ENCODE data around the gene ANAPC7. TPM values are rescaled to one million over a fixed set of nuclear protein-coding genes. Genes with fewer than 3 reads are reported as not detected.
"Not testable (repeated sequence)": the region's sequence is repeated elsewhere in the genome, so short reads cannot be mapped to it uniquely, and the experiment has no call there.

The ANAPC7 gene
- total and polyA plus RNA-seq, 4 donors, result 52.1 to 117 (median 73.7) TPM

GRCh38 chr12:110367181-110367864 lies 36.2 kb downstream of the ANAPC7 start:
- peak overlapping the region; percentile 40 for H3K27ac ChIP-seq (ENCODE audit: low read depth, low read length)

DNA sequence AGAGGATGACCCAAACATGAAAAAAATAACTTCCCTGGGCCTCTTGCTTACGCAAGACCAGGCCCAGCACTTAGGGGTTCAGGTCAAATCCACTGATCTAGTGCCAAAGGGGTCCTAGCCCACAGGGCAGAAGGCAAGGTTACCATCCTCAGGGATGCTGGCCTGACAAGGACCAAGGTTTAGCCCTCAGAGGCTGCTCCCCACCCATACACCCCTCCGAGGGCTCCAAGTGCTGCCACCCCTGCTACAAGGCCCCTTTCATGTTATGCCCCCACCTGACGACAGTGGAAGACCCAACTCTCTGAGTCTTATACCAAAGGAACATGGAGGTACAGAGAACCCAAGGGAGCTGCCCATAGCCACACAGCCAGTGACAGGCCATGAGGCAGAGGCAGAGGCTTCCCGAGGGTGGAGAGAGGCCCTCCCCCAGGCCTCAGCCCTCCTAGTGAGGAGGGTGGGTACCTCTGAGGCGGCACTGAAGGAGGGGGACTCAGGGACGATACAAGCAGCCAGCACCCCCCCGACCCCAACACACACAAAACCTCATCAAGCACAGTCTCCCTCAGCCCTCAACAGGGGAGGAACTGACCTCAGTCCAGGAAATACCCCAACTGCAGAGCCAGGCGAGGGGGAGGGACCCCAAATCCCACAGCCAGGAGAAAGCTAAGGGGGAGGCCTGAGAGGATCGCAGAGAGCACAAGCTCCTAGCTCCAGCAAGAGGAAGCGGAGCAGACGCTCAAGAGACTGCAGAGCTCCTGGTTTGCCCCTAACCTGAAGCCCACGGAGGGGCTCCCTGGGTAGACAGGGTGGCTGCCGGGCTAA lies 37.0 kb downstream of the ANAPC7 start:
- H3K27ac ChIP-seq (ENCODE audit: low read depth, low read length), result peak overlapping the region; percentile 40

More at GRCh38 chr12:110367181-110367864, 36.2 kb downstream of the ANAPC7 start:
- Histone ChIP-seq H3K9me3 (ENCODE audit: control insufficient read depth, insufficient read depth, low read length) (no peaks in the 10 kb centered on the region), H3K4me3 (ENCODE audit: low read depth, low read length) (no peak overlapping the region), H3K4me1 (ENCODE audit: control insufficient read depth, insufficient read depth, low read length) (peaks cover 19% of the 10 kb centered on the region), H3K27me3 (ENCODE audit: control insufficient read depth, insufficient read depth, low read length) (no peaks in the 10 kb centered on the region), H3K36me3 (ENCODE audit: control insufficient read depth, insufficient read depth, low read length) (peaks cover 23% of the 10 kb centered on the region)
- peak in 3 of 6 donors; percentile 13 to 70 (median 65) for DNase-seq (ENCODE audit: low read depth in 4 of 6, low spot score in 6 of 6)
- WGBS (ENCODE audit: insufficient coverage), result 60% methylated on average over 11 of the region's 15 CpGs

GRCh38 chr12:110365489-110366320 lies 37.8 kb downstream of the ANAPC7 start:
- Histone ChIP-seq H3K4me1 (ENCODE audit: control insufficient read depth, insufficient read depth, low read length) (peaks cover 19% of the 10 kb centered on the region), H3K9me3 (ENCODE audit: control insufficient read depth, insufficient read depth, low read length) (no peaks in the 10 kb centered on the region), H3K36me3 (ENCODE audit: control insufficient read depth, insufficient read depth, low read length) (peaks cover 7% of the 10 kb centered on the region), H3K27me3 (ENCODE audit: control insufficient read depth, insufficient read depth, low read length) (no peaks in the 10 kb centered on the region), H3K4me3 (ENCODE audit: low read depth, low read length) (no peak overlapping the region), H3K27ac (ENCODE audit: low read depth, low read length) (peak overlapping the region; percentile 25)
- DNase-seq (ENCODE audit: low read depth in 4 of 6, low spot score in 6 of 6), result no peak
- 79% methylated on average over 5 of the region's 7 CpGs for WGBS (ENCODE audit: insufficient coverage)

More for the DNA sequence above, 37.0 kb downstream of the ANAPC7 start:
- no peak for DNase-seq (ENCODE audit: low read depth in 4 of 6, low spot score in 6 of 6)
- H3K27me3 ChIP-seq (ENCODE audit: control insufficient read depth, insufficient read depth, low read length), result no peaks in the 10 kb centered on the region
- WGBS (ENCODE audit: insufficient coverage), result 84% methylated on average over 9 of the region's 13 CpGs
- no peaks in the 10 kb centered on the region for H3K9me3 ChIP-seq (ENCODE audit: control insufficient read depth, insufficient read depth, low read length)
- H3K36me3 ChIP-seq (ENCODE audit: control insufficient read depth, insufficient read depth, low read length), result peaks cover 15% of the 10 kb centered on the region
- peaks cover 19% of the 10 kb centered on the region for H3K4me1 ChIP-seq (ENCODE audit: control insufficient read depth, insufficient read depth, low read length)
- no peak overlapping the region for H3K4me3 ChIP-seq (ENCODE audit: low read depth, low read length)

- H3K4me3 ChIP-seq (ENCODE audit: low read depth, low read length), result no peak overlapping the region
- H3K36me3 ChIP-seq (ENCODE audit: control insufficient read depth, insufficient read depth, low read length), result no peaks in the 10 kb centered on the region
- H3K27ac ChIP-seq (ENCODE audit: low read depth, low read length), result no peak overlapping the region
- peaks cover 6% of the 10 kb centered on the region for H3K4me1 ChIP-seq (ENCODE audit: control insufficient read depth, insufficient read depth, low read length)
- H3K27me3 ChIP-seq (ENCODE audit: control insufficient read depth, insufficient read depth, low read length), result no peaks in the 10 kb centered on the region
- DNase-seq (ENCODE audit: low read depth in 4 of 6, low spot score in 6 of 6), result no peak
- no CpG with 5 or more reads among the region's 1 CpG for WGBS (ENCODE audit: insufficient coverage)
- H3K9me3 ChIP-seq (ENCODE audit: control insufficient read depth, insufficient read depth, low read length), result no peaks in the 10 kb centered on the region
Measured at GRCh38 chr12:110361216-110361615, 42.3 kb downstream of the ANAPC7 start.

DNA sequence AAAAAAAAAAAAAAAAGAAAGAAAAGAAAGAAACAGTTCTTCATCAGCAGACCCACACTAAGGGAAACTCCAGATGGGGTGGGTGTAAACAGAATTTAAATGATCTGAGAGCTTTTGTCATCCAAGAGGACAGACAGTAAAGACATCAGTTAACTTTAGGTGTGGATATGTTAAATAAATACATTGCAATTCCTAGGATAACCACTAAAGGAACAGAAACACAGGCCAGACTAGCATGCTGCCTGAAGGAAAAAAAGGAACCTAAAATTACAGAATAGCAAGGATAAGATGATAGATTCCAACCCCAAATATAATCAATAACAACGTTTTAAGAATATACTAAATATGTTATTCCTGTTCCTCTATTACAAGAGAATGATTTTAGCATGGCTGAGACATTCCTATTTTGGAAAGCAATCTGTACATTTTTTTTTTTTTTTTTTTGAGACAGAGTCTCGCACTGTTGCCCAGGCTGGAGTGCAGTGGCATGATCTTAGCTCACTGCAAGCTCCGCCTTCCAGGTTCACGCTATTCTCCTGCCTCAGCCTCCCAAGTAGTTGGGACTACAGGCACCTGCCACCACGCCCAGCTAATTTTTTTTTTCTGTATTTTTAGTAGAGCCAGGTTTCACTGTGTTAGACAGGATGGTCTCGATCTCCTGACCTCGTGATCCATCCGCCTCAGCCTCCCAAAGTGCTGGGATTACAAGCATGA lies 45.0 kb downstream of the ANAPC7 start:
- H3K36me3 ChIP-seq (ENCODE audit: control insufficient read depth, insufficient read depth, low read length); H3K27me3 ChIP-seq (ENCODE audit: control insufficient read depth, insufficient read depth, low read length); H3K4me3 ChIP-seq (ENCODE audit: low read depth, low read length); H3K4me1 ChIP-seq (ENCODE audit: control insufficient read depth, insufficient read depth, low read length); H3K9me3 ChIP-seq (ENCODE audit: control insufficient read depth, insufficient read depth, low read length); H3K27ac ChIP-seq (ENCODE audit: low read depth, low read length): not testable (repeated sequence)
- DNase-seq (ENCODE audit: low read depth in 4 of 6, low spot score in 6 of 6), result peak in 2 of 6 donors; percentile 30 to 36
- WGBS (ENCODE audit: insufficient coverage), result 93% methylated on average over 6 of the region's 8 CpGs

- WGBS (ENCODE audit: insufficient coverage), result no CpG with 5 or more reads among the region's 3 CpGs
- H3K36me3 ChIP-seq (ENCODE audit: control insufficient read depth, insufficient read depth, low read length), result peaks cover 9% of the 10 kb centered on the region
- no peak overlapping the region for H3K4me3 ChIP-seq (ENCODE audit: low read depth, low read length)
- no peaks in the 10 kb centered on the region for H3K27me3 ChIP-seq (ENCODE audit: control insufficient read depth, insufficient read depth, low read length)
- no peak for DNase-seq (ENCODE audit: low read depth in 4 of 6, low spot score in 6 of 6)
- H3K9me3 ChIP-seq (ENCODE audit: control insufficient read depth, insufficient read depth, low read length), result no peaks in the 10 kb centered on the region
- no peak overlapping the region for H3K27ac ChIP-seq (ENCODE audit: low read depth, low read length)
- H3K4me1 ChIP-seq (ENCODE audit: control insufficient read depth, insufficient read depth, low read length), result no peaks in the 10 kb centered on the region
Measured at GRCh38 chr12:110355073-110355472, 48.4 kb downstream of the ANAPC7 start.

DNA sequence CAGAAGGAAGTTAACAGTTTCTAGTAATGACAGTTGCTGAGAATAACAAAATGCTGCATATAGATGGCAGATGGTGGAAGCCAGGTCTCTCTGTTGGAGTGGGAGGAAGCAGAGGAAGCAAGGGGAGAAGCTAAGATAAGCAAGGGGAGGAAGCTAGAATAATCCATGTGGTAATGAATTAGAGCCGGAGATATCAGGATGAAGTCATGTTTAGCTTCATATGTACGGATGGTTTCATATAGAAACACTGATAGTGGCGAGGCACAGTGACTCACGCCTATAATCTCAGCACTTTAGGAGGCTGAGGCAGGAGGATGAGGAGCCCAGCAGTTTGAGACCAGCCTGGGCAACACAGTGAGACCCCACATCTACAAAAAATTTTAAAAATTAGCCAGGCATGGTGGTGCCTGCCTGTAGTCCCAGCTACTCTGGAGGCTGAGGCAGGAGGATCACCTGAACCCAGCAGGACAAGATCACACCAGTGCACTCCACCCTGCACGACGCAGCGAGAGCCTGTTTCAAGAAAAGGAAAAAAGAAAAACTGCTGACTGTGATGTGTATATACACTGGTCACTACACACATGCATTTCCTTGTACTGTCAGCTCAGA lies 49.2 kb downstream of the ANAPC7 start:
- Histone ChIP-seq H3K27me3 (ENCODE audit: control insufficient read depth, insufficient read depth, low read length) (no peaks in the 10 kb centered on the region), H3K36me3 (ENCODE audit: control insufficient read depth, insufficient read depth, low read length) (peaks cover 16% of the 10 kb centered on the region), H3K27ac (ENCODE audit: low read depth, low read length) (no peak overlapping the region), H3K4me3 (ENCODE audit: low read depth, low read length) (no peak overlapping the region), H3K4me1 (ENCODE audit: control insufficient read depth, insufficient read depth, low read length) (peaks cover 6% of the 10 kb centered on the region), H3K9me3 (ENCODE audit: control insufficient read depth, insufficient read depth, low read length) (no peaks in the 10 kb centered on the region)
- DNase-seq (ENCODE audit: low read depth in 4 of 6, low spot score in 6 of 6), result no peak
- WGBS (ENCODE audit: insufficient coverage), result 86% methylated on average over 2 of the region's 7 CpGs

DNA sequence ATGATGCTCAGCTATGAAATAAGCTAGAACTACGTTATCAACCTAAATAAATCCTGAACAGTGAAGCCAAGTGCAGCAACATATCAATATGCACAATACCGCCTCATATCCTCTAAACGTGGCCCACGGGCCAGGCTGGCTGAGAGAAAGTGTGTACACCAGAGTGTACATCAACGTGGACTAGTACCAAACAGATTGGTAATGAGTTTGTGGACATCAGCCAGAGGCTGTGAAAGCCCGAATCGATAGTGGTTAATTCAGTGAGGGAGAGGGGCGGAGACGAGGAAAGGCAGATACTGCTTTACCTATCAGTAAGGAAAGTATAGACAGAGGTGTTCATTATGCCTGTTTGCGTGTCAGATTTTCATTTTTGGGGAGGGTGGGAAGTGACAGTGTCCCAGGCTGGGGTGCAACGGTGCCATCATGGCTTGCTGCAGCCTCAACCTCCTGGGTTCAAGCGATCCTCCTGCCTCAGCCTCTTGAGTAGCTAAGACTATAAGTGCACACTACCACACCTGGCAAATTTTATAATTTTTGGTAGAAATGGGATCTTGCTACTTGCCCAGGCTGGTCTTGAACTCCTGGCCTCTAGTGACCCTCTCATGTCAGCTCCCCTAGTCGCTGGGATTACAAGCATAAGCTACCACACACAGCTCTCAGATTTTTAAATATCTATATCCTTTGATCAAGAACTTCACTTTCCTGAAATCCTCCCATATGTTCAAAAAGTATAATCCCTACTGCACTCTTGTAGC lies 50.1 kb downstream of the ANAPC7 start:
- H3K4me3 ChIP-seq (ENCODE audit: low read depth, low read length), result no peak overlapping the region
- H3K9me3 ChIP-seq (ENCODE audit: control insufficient read depth, insufficient read depth, low read length), result no peaks in the 10 kb centered on the region
- H3K4me1 ChIP-seq (ENCODE audit: control insufficient read depth, insufficient read depth, low read length), result peaks cover 12% of the 10 kb centered on the region
- peak in 1 of 6 donors; percentile 43 for DNase-seq (ENCODE audit: low read depth in 4 of 6, low spot score in 6 of 6)
- H3K36me3 ChIP-seq (ENCODE audit: control insufficient read depth, insufficient read depth, low read length), result peaks cover 24% of the 10 kb centered on the region
- 89% methylated on average over 7 of the region's 13 CpGs for WGBS (ENCODE audit: insufficient coverage)
- no peaks in the 10 kb centered on the region for H3K27me3 ChIP-seq (ENCODE audit: control insufficient read depth, insufficient read depth, low read length)
- no peak overlapping the region for H3K27ac ChIP-seq (ENCODE audit: low read depth, low read length)

All from spinal cord (tissue), 10 donors.